GM04503 (cell line): ENCODE results near the gene SIGLEC7.

Experiments used
- DNase-seq: peaks from one replicate; pipeline ENCODE4 v3.0.0-alpha.2; 2012; ENCODE audit warnings: low read depth

The SIGLEC7 gene

DNA sequence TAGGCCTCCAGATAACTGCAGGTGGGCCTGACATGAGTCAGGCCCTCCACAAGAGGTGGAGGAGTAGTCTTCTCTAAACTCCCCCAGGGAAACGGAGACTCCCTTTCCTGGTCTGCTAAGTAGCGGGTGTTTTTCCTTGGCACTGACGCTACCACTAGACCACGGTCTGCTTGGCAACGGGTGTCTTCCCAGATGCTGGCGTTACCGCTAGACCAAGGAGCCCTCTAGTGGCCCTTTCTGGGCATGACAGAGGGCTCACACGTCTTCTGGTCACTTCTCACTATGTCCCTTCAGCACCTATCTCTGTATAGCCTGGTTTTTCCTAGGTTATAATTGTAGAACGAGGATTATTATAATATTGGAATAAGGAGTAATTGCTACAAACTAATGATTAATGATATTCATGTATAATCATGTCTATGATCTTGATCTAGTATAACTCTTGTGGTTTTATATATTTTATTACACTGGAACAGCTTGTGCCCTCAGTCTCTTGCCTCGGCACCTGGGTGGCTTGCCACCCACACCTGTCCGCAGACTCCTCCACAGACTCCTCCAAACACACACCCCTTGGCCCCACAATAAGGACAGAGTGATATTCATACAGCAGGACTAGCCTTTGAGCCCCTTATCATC, 27.3 kb downstream of the SIGLEC7 start:
- peak; percentile 5 for DNase-seq

DNA sequence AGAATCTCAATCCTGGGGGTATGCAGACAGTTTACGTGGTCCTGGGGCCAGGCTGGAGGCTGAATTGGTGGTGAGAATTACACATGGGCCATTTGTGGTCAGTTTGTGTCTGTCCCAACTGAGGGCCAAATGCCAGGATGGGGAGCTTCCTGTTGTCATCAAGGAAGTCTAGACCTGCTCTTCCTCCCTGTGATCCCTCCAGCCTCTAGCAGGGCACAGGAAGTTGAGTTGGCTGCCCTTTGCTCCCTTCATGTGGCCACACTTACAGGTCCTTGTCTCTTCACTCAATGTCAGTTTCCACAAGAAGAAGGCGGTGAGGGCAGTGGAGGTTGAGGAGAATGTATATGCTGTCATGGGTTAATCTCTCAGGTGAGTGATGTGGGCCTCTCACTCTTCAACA, 30.1 kb downstream of the SIGLEC7 start:
- no peak for DNase-seq

DNA sequence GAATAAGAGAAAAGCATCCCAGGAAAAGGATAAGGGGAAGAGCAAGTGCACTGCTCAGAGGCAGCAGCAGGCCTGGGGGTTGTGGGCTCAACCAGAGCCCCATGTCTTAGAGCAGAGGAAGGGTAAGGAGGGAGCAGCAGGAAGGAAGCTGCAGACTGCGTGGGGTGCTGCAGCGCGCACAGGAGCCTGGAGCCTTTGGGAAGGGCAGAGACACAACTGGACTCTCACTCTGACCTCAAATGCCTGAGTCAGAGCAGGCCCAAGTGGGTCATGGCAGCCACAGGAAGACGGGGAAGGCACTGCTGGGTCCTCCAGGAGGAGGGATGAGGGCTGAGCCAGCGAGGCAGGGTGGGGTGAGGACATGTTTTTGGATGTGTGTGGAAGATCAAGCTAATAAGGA, 31.6 kb downstream of the SIGLEC7 start:
- no peak for DNase-seq

DNA sequence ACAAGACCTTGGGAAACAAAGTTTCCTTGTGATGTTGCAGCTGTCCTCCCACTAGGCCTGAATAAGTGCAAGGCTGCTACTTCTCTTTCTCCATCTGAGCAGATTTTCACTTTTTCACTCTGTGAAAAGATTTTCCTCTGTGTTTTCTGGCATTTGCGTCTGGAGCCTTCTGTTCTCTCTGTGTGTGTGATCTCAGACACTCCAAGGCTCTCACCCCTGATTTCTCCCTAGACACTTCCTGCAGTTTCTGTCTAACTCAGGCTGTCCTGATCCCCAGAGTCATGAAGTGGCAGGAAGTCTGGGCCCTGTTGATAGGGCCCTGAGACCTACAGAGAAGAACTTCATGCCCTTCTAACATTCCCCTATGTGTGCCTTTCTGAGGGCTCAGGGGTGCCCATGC, 37.2 kb downstream of the SIGLEC7 start:
- no peak for DNase-seq

DNA sequence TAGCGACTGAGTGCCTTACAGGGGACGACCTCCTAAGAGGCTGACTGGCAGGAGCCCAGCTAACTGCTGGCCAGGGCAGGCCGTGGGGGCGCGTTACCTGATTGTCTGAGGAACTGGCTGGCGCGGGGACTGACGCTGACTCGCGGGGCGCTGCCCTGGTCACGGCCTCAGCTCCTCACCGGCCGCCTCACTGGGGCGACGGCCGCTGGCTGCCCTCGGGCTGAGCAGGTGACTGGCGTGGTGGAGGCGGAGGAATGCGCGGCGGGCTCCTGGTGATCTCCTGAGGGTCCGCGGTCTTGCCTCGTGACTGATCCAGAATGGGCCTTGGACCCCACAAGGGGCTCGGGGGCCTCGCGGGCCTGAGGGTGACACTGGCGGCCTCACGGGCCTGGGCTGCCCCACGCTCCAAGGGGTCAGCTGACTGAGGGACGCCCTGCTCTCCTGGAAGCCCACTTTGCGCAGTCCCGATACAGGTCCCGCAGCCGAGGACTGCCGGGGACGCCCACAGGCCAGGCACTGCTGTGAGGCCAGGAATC, 39.3 kb downstream of the SIGLEC7 start:
- no peak for DNase-seq

DNA sequence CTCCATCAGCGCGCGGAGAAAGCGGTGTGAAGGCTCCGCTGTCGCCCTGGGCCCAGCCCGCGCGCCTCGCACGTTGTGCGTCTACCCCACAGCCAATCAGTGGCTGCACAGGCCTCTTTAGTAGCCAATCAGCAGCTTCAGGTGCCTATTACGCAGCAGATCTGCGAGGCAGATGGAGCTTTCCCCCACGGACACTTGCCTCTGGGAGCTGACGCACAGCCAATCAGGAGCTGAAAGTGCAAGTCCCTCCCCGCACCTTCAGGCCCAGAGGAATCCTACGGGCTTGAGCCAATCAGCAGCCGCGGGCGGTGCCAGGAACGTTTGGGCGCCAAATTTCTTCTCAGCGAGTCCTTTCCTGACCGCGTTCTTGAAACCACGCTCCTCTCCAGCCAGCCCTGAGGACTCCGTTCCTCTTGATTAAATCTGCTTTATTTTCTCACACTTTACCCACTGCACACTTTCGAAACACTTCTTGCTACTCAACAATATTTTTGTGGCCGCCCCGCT, 39.9 kb downstream of the SIGLEC7 start:
- no peak for DNase-seq

DNA sequence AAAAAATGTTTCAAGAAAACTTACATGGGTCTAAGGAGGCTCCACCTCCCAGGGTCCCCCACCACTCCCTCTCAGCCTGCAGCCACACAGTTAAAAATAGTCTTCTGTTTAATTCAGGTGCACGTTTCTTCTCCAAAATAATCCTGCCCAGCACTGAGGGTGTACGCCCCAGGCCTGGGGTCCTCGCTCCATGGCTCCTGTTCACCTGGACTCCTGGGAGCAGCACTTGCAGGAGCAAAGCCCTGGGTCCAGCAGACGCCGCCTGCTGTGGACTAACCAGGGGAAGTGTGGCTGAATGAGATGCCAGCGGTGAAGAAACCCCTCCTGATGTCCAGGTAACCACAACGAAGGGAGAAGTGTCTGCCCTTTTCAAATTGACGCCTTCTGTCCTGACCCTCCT, 41.5 kb downstream of the SIGLEC7 start:
- DNase-seq = no peak

DNA sequence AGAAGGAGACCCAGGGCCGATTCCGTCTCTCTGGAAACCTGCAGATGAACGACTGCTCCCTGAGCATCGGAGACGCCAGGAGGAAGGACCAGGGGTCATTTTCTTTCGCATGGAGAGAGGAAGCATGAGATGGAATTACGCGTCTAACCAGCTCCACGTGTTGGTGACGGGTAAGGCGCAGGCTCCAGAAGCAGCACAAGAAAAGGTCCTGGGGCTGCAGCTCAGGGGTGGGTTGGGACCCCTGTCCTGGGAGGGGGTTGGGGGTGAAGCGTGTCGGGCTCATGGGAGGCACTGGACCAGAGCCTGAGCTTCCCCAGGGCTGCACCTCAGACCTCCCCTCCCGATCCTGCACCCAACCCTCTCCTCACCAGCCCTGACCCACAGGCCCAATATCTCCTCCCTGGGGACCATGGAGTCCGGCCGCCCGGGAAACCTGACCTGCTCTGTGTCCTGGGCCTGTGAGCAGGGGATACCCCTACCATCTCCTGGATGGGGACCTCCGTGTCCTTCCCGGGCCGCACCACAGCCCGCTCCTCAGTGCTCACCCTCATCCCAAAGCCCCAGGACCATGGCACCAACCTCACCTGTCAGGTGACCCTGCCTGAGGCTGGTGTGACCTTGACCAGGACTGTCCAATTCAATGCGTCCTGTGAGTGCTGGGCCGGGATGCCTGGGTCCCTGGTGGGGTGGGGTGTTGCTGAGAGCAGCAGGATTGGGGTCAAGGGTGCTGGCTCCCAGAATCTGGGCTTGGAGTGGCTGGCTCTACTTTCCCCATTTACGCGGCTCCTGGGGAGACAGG, 43.2 kb downstream of the SIGLEC7 start:
- no peak for DNase-seq

DNA sequence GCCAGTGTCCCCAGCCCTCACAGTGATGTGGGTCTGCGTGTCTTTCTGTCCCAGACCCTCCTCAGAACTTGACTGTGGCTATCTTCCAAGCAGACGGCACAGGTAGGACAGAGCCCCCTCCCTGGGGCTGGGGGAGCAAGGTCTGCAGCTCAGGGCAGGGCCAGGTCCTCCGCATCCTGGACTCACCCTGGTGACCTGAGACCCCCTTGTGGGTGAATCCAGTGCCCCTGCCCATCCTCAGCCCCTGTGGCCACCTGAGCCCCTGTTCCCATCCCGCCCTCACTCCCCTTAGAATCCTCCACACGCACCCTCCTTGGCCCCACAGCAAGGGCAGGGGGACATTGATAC, 43.7 kb downstream of the SIGLEC7 start:
- DNase-seq = no peak

DNA sequence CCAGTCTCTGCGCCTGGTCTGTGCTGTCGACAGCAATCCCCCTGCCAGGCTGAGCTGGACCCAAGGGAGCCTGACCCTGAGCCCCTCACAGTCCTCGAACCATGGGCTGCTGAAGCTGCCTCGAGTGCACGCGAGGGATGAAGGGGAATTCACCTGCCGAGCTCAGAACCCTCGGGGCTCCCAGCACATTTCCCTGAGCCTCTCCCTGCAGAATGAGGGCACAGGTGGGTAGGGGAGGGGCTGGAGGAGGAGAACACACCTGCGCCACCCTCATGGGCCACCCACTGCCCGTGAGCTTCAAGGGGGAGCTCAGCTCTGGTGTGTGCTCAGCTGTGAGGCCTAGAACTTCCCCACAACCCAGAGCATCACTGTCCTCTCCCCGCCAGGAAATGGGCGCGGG, 44.2 kb downstream of the SIGLEC7 start:
- no peak for DNase-seq

DNA sequence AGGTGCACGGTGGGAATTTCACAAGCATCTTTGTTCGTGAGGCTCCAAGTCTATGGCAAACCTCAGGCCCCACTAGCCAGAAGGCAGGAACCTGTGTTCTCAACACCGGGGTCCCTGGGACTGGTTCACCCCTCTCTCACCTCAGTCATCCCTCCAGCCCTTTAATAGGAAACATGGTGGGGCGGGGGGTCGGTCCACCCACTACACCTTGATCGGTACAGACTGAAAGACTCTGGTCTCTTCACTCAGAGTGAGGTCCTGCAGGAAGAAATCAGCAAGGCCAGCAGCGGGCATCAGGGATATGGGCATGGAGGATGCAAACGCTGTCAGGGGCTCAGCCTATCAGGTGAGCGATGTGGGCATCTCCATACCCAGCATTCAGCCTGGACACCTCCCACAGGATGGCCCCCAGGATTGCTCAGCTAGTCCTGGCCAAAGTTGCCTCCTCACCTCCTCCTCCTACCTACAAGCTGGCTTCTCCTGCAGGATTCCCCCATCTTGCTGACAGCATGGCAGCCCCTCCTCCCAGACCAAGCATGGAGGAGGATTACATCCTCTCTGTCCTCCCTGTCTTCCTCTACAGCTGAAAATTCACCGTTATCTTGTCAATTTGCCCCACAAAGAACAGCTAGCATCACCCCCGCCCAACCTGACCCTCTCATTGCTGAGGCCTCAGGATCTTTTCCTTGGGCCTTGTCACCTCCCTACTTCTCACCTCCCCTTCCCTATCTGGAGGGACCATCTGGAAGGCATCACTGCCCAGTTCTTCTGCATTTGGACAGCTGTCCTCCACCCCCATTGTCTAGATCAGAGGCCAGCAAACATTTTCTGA, 45.5 kb downstream of the SIGLEC7 start:
- DNase-seq = no peak

DNA sequence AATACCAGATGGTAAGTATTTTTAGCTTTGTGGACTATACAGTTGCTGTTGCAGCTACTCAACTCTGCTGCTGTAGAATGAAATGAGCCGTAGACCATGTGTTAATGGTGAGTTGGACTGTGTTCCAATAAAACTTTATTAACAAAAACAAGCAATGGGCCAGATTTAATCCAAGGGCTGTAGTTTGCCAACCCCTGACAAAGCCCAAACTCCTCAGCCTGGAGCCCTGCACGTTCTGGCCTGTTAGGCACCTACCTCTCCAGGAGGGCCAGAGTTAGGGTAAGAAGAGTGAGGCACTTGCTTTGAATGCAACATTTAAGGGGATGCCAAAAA, 46.1 kb downstream of the SIGLEC7 start:
- no peak for DNase-seq

DNA sequence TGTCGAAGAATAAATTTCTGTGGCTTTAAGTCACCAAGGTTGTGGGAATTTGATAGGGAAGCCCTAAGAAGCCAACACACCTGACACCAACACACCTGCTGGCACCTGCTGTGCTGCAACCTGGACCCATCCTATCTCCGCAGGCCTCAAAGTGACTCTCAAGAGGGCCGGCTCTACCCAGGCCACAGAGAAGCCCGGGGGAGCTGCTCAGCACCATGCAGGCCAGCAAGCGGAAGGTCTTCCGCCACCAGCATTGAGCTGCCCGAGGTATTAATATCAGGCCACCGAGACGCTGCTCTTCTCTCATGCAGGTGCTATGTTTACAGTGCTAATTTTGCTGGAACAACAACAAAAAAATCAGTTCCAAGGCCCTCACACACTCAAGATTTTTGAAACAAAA, 50.6 kb downstream of the SIGLEC7 start:
- DNase-seq = no peak

DNA sequence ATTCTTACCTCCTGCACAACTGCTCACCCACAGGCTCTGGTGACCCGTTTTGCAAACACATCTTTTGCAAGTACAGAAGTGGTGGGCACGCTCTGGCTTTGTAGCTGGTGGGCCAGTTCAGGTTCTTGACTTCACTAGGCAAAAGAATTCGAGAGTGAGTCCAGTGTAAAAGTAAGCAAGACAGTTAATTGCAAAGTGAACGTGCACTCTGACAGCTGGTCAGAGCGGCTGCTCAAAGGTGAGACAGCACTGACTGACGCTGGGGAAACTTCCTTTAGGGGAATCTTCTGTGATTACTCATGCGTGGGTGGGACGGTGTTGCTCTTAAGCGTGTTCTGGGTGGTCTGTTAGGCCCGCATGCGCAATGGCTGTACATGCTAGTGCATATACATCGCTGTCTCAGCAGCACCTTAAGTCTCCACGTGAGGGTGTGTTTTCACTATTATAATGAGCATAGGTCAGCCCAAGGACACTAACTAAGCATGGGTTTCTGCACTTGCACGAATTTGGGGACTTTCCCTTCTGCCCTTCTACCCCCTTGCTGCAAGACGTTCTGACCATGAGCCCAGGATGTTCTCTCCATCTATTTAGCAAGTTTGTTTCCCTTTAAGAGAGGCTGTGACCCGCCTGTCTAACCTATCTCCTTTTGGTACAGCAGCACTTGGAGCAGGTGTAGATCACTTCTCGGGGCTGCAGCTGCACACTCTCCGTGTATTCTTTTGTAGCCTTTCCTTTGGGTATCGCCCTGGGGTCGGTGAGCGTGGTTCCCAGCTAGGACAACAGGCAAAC, 52.6 kb downstream of the SIGLEC7 start:
- no peak for DNase-seq

DNA sequence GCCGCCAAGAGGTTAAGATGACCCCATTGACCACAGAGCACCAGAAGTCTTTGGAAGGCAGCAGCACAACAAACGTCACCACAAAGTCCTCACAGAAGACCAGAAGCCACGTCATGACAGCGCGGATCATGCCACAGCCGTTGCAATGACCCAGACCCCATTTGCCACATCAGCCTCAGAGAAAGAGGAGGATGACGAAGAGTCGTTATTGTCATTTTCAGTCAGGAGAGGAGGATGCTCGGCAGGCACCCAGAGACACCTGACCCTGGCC, 53.1 kb downstream of the SIGLEC7 start:
- no peak for DNase-seq

DNA sequence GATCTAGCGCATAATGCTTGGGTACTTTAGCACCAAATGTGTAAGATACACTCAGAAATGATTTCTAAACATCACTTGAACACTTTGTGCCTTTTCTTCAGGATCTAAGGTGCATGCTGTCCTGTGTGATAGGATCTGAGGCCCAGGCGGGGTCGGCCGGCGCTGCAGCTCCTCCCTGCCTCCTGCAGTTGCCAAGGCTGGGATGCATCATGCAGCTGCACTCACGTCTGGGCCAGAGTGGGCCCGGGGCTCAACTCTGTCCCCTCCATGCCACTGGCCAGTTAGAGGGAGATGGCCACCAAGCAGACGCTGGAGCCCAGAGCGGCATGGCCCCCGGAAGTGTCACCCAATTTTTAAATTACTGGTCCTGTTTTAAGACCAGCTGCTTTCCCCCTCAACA, 53.5 kb downstream of the SIGLEC7 start:
- DNase-seq = no peak

DNA sequence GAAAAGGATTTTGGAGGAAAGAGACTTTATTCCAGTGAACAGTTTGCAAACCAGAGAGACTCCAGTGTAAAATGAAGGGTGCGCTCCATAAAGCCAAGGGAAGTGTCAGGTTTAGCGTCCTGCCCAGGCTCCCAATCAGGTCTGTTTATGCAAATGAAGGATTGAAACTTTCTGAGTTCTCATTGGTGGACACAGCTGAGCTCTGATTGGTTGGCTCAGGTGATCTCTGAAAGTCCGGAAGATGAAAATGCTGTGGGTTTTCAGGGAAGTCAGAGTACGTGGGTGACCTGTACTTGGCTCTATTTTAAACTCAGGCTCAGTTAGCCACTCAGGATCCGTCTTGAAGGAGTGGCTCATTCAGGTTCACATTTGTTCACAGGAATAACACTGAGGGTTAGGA, 54.1 kb downstream of the SIGLEC7 start:
- no peak for DNase-seq

DNA sequence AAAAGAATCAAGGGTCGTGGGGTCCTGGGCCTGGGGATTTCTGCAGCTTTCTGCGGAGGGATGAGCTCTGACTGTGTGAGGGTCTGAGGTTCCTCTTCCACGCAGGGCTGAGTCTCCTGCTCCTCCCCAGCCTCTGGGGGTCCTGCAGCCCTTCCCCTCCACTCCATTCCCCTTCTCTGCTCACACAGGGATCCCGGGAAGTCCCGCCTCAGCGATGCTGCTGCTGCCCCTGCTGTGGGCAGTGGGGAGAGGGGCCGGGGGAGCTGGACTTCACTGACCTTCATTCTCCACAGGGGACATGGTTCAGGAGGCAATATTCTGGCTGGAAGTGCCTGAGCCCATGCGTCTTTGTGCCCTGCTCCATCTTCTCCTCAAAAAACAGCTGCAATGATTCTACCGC, 56.5 kb downstream of the SIGLEC7 start:
- no peak for DNase-seq

DNA sequence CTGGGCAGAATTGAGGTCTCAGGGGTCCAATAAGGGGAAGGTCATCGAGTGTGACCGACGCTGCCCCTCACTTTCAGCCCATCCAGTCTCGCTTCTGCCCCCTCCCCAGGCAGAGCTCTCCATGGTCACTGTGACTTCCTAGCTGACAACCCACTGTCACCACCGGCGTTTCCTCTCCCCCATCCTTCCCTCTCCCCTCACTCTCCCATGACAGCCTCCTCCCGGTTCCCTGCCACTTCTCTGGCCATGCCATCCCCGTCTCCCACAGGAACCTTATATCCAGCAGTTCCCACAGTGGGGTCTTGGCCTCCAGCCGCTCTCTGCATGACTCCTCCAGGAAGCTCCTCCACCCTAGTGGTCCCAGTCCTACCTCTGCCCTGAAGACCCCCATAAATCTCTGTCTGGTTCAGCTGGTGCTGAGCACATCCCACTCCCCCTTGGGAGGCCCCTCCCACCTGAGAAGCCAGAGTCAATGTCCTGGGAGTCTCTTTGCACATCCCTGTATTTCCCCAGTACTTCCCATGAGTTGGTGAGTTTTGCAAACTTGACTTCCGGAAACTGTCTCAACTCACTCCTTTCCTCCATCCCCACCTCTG, 58.1 kb downstream of the SIGLEC7 start:
- DNase-seq = no peak

DNA sequence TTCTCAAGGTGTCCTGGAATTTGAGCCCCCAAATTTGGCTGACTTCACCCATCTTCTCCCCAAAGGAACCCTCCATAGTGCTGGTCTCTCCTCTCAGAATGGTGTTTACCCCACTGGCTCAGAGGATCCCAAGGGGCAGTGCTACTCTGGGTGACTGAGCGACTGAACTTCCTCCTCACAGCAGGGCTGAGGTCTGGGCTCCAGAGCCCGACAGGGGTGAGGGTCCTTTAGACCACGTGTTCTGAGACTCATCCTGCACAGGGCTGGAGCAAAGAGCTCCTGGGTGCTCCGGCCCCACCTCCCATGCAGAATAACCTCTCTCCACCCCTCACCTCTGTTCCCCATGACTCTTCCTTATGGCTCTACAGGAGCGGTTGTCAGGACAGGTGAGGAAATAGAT, 59.6 kb downstream of the SIGLEC7 start:
- no peak for DNase-seq
